ENCODE results near the gene SAMD5. TPM values are rescaled to one million over a fixed set of nuclear protein-coding genes. Genes with fewer than 3 reads are reported as not detected.

The SAMD5 gene
- total and polyA plus RNA-seq, 10 of the 15 experiments (the other 5 are each of a cell fraction or from before 2014, with no cell fraction given), result 0.01 to 0.23 (median 0.05) TPM; not detected in 5

DNA sequence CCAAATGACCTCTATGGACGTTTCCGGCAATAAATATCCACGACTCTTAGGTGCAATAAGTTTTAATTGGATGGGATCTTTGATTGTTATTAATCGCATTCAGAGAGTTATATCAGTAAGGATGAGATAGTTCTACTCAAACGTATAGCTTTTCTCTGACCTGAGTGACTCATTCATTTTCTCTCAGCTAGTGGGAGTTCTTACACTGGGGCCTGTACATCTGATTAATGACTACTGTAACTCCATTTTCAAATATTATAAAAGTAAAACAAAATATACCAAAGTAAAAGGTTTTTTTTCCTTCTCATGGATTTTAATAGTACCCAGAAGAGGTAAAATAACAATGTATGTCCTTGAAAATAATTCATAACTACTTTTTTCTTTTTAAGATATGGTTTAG, 41.1 kb upstream of the SAMD5 start:
- H2AFZ ChIP-seq (ENCODE audit: control insufficient read depth, low read depth, low read length), result no peak overlapping the region
- no peak overlapping the region for H3K9ac ChIP-seq (ENCODE audit: control insufficient read depth, insufficient read depth, low read length)
- no peak overlapping the region for H3K27ac ChIP-seq (ENCODE audit: control insufficient read depth, insufficient read depth)
- ChIA-PET SMC1A (ENCODE audit: uncharacterized antibody, unreplicated experiment) (no interaction called here), CTCF (no interaction called here), RAD21 (ENCODE audit: unreplicated experiment) (no interaction called here), POLR2A (no interaction called here)
- FAIRE-seq (no peak), ATAC-seq (no peak), DNase-seq (ENCODE audit: low read depth, low spot score) (no peak)
- in situ Hi-C loops (cut with MboI) (no loop called here), intact Hi-C loops (cut with micrococcal nuclease; ENCODE audit: unreplicated experiment) (no loop called here)
- H3K36me3 ChIP-seq (ENCODE audit: control insufficient read depth in 2 of 2, insufficient read depth in 2 of 2, low read length in 1 of 2), result no peaks in the 10 kb centered on the region
- no TSS peak for BruUV-seq (replicated peaks)
- TF ChIP-seq RFX5 (IDR thresholded peaks at IDR 0.05; ENCODE audit: low read depth, low read length) (no peak), BMI1 (IDR thresholded peaks at IDR 0.05; ENCODE audit: borderline replicate concordance) (no peak), EGR1 (IDR thresholded peaks at IDR 0.05; ENCODE audit: borderline replicate concordance in 1 of 2, low read depth in 2 of 2, low read length in 2 of 2) (no peak), CHD2 (IDR thresholded peaks at IDR 0.05; ENCODE audit: borderline replicate concordance, low read depth, low read length) (no peak), BCL11A (IDR thresholded peaks at IDR 0.05; ENCODE audit: low read depth, low read length) (no peak), SUPT20H (IDR thresholded peaks at IDR 0.05; ENCODE audit: borderline replicate concordance, control insufficient read depth, low read depth, low read length) (no peak), CBX3 (IDR thresholded peaks at IDR 0.05; ENCODE audit: borderline replicate concordance, low read depth) (no peak), RELA (IDR thresholded peaks at IDR 0.05; ENCODE audit: borderline replicate concordance, partially characterized antibody) (no peak), WRNIP1 (IDR thresholded peaks at IDR 0.05; ENCODE audit: borderline replicate concordance, low read depth, low read length) (no peak), ZBED1 (IDR thresholded peaks at IDR 0.05; ENCODE audit: borderline replicate concordance) (no peak)
- TF ChIP-seq, protein P1, sequence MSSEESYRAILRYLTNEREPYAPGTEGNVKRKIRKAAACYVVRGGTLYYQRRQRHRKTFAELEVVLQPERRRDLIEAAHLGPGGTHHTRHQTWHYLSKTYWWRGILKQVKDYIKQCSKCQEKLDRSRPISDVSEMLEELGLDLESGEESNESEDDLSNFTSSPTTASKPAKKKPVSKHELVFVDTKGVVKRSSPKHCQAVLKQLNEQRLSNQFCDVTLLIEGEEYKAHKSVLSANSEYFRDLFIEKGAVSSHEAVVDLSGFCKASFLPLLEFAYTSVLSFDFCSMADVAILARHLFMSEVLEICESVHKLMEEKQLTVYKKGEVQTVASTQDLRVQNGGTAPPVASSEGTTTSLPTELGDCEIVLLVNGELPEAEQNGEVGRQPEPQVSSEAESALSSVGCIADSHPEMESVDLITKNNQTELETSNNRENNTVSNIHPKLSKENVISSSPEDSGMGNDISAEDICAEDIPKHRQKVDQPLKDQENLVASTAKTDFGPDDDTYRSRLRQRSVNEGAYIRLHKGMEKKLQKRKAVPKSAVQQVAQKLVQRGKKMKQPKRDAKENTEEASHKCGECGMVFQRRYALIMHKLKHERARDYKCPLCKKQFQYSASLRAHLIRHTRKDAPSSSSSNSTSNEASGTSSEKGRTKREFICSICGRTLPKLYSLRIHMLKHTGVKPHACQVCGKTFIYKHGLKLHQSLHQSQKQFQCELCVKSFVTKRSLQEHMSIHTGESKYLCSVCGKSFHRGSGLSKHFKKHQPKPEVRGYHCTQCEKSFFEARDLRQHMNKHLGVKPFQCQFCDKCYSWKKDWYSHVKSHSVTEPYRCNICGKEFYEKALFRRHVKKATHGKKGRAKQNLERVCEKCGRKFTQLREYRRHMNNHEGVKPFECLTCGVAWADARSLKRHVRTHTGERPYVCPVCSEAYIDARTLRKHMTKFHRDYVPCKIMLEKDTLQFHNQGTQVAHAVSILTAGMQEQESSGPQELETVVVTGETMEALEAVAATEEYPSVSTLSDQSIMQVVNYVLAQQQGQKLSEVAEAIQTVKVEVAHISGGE (CRISPR knock-in tag; IDR thresholded peaks at IDR 0.05), result no peak
- TF ChIP-seq, protein P2, sequence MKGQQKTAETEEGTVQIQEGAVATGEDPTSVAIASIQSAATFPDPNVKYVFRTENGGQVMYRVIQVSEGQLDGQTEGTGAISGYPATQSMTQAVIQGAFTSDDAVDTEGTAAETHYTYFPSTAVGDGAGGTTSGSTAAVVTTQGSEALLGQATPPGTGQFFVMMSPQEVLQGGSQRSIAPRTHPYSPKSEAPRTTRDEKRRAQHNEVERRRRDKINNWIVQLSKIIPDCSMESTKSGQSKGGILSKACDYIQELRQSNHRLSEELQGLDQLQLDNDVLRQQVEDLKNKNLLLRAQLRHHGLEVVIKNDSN (IDR thresholded peaks at IDR 0.05; ENCODE audit: borderline replicate concordance, extremely low read length, insufficient read depth, low read depth, low read length), result no peak
- H3K4me1 ChIP-seq (ENCODE audit: control insufficient read depth, insufficient read depth, low read length), result no peaks in the 10 kb centered on the region
- H4K20me1 ChIP-seq (ENCODE audit: control insufficient read depth, insufficient read depth), result no peaks in the 10 kb centered on the region
- WGBS (ENCODE audit: insufficient coverage, insufficient replicate concordance, low lambda C conversion rate, missing lambda C conversion rate), result 26% methylated on average over 5 of the region's 5 CpGs
- no peaks in the 10 kb centered on the region; a peak in 1 of 4 replicates for H3K27me3 ChIP-seq (replicated peaks in 1 of 2; ENCODE audit: control insufficient read depth in 2 of 2, insufficient read depth in 2 of 2, low read length in 1 of 2)
- H3K9me3 ChIP-seq (replicated peaks; ENCODE audit: control insufficient read depth, insufficient read depth, low read length), result no peaks in the 10 kb centered on the region
- H3K4me3 ChIP-seq, result no peak overlapping the region
- H3K79me2 ChIP-seq (ENCODE audit: control insufficient read depth, insufficient read depth, low read length), result no peaks in the 10 kb centered on the region
- H3K4me2 ChIP-seq (ENCODE audit: control insufficient read depth, insufficient read depth), result no peak overlapping the region
